Right lung (tissue), 5 donors: ENCODE measurements around the gene TNS1. TPM values are rescaled to one million over a fixed set of nuclear protein-coding genes. Genes with fewer than 3 reads are reported as not detected.
A peak's percentile ranks its signal among the peaks of the same experiment; 100 is the strongest.

ENCODE experiments used
- DNase-seq, 2 donors: peaks; one replicate each; pipeline ENCODE4 v3.0.0-alpha.2; 2013
- polyA plus RNA-seq, 5 donors: library from polyadenylated mRNA; unstranded; fragments of 120-200 nt; gene quantifications; one replicate each; pipeline versions ENCODE4 v1.2.1 to v1.2.3, GENCODE V29; 2013; ENCODE audit warnings: inconsistent platforms in 1 of 5, low replicate concordance in 1 of 5; ENCODE audit not compliant: insufficient read length in 5 of 5, insufficient read depth in 1 of 5

TNS1 gene
- polyA plus RNA-seq, 5 donors = 113 to 196 (median 125) TPM

DNA sequence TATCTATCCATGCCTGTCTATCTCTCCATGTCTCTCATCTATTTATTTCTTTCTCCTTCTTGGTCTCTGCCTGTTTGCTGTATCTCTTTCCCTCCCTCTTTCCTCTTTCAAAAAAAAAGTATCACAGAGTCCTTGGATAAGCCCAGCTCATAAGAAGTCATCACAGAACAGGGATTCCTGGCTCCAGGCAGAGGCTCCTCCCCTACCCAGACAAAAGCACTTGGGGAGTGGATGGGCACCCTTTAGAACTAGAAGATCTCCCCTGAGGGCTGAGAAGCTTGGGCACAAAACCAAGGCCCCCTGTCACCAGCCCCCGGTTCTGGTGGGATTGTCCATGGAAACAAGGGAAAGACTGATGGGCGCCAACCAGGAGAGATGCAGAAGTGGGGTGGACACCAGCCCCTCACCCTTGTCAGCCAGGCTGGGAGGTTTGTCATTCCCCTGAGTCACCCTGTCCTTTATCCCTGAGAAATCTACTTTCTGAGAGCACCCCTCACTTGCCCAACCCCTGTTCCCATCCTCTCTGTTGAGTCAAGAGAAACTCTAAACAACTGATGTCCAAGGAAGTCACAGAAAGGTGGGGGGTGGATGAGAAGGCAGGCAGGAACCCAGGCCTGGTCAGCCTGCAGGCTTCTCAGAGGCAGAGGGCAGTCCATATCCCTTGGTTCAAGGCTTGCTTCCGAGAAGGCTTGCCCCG, 127.1 kb downstream of the TNS1 start:
- no peak for DNase-seq

DNA sequence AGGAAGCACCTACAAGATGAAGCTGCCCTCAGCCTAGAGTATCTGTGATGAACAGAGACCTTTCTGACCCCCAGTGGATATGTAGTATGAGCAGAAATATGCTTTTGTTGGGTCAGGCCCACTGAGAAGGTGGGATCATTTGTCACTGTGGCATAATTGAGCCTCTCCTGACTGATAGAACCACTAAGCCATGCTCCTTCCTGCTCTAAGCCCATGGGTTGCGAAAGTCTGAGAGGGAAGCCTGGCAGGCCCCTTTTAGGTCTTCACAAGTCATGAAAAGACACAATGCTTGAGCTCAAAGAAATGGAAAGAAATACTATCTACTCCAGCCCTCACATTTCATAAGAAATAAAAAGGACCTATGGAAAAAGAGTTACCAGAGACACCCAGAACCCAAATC, 127.7 kb downstream of the TNS1 start:
- DNase-seq = no peak

DNA sequence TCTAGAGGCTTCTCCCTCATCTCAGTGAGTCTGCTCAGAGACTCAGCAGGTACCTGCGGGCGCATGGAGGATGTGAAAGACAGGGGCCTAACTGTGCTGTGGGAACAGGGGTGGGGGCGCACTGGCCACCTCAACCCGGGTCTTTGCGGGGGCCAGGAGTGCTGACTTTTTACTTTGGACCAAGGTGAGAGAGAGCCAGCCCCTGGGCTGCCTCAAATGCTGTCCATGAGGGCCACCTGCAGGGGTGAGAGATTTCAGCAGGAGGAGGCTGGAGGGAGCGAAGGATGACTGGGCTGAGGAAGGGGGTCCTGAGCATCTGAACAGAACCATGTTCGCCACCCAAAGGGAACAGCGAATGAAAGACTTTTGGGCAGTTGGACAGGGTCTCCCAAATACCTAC, 129.4 kb downstream of the TNS1 start:
- DNase-seq = no peak

DNA sequence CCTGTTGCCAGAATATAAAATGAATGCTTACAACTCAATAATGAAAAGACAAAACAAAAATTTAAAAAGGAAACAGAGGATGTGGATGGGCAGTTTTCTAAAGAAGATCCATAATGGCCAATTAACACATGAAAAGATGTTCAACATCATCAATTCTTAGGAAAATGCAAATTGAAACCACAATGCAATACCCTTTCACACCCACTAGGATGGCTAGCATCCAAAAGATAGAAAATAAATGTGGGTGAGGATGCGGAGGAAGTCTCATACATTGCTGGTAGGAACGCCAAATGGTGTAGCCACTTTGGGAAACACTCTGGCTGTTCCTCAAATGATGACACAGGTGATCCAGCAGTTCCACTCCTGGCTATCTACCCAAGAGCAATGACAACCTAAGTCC, 130.5 kb downstream of the TNS1 start:
- DNase-seq = no peak

DNA sequence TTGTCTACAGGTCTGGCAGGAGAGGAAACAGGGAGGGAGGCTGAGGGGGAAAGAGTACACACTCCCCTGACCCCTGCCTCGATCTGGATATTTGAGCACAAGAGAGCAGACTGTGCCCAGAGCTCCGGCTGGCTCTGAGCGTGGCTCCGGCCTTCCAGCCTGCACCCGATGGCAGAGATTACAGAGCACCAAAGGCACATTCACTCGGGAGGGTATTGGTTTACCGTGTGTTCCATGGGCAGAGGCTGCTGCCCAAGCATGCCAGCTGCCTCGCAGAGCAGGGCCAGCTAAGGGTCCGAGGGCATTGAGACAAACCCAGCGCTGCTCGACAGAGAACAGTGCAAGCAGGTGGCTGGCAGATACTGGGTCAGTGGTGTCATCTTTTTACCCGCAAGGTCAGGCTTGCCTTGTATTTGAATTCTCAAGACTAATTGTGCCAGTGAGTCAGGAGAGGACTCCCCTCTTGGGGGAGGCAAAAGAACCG, 132.2 kb downstream of the TNS1 start:
- DNase-seq = no peak

DNA sequence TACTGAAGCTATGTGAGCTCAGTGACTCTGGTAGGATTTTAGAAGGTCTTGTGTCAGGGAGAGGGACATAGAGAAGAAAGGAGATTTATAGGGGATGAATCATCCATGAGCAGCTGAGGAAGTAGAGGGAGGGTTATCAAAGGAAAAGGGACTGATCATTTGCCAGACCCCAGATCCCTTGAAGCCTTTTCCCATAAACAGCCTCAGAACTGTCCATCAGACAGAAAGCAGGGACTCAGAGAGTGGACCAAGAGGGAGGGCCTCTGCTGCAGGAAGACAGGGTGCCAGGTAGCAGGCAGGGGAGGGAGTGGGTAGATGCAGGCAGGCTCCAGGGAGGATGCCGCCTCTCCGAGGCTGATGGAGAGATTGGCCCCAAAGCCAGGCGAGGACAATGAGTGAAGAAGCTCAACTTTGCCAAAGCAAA, 133.9 kb downstream of the TNS1 start:
- DNase-seq = no peak

DNA sequence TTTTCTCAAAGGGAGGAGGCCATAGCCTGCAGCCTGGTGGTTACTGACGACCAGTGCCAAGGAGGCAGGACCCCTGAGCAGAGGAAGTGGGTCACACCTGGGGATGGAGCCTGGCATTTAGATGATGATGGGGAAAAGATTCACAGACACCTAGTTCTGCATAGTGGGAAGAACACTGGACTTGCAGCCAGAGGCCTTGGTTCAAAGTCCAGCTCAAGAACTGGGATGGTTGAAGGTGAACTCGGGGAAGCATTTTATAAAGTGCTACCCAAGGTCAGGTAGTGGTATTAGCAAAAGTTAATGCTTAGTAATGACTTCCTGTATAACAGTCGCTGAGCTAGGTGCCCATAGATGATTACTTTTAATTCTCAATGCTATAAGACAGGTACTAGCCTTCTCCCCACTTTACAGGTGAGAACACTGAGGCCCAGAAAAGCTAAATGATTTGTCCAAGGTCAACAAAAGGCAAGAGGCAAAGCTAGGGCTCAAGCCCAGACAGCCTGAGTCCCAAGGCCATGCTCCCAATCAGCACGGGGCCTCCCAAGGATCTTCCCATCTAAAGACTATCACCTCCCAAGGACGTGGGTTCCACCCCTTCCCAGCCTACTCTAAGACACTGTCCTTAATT, 134.4 kb downstream of the TNS1 start:
- DNase-seq = no peak

DNA sequence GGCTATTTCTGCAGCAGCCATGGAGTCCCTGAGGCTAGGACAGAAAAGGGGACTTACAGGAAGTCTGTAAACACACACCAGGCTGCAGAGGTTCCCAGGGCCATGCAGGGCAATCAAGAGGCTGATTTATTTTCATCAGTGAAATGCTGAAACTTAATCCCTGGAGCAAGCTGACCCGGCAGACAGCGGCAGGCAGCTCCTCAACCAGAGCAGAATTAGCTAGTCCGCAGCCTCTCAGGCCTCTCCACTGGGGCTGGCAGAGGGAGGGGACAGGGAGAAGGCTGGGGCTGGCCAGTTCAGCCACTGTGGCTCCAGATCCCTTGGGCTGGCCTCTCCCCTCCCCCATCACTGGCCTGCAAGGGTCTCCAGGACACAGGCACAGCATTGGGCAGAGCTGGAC, 136.3 kb downstream of the TNS1 start:
- DNase-seq = no peak

DNA sequence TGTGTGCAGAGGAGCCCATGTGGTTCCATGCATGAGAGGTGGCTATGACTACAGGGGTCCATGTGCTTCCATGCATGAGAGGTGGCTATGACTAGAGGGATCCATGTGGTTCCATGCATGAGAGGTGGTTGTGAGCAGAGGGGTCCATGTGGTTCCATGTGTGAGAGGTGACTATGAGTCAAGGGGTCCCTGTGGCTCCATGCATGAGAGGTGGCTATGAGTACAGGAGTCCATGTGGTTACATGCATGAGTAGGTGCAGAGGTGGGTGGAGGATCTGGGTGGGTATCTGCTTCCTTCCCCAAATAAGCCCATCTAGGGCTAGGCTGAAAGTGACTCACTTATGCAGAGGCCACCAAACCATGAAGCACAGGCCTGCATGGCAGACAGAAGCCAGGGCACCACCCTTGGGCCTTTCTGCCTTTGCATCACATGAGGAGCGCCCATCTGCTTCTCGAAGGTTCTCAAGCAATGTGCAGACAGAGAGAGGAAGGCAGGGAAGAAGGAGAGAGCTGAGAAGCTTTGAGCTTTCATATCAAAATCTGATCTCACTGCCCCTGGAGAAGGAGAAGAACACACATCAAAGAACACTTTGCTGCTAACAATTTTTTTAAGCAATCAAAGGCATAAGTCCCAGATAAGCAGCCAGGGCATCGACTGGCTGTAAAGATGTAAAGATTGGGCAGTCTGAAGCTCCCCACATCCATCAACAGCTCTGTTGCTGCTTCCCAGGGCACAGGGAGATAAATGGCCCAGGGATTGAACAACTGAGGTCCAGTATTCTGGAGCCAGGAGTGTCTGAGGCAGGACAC, 137.6 kb downstream of the TNS1 start:
- DNase-seq = no peak

DNA sequence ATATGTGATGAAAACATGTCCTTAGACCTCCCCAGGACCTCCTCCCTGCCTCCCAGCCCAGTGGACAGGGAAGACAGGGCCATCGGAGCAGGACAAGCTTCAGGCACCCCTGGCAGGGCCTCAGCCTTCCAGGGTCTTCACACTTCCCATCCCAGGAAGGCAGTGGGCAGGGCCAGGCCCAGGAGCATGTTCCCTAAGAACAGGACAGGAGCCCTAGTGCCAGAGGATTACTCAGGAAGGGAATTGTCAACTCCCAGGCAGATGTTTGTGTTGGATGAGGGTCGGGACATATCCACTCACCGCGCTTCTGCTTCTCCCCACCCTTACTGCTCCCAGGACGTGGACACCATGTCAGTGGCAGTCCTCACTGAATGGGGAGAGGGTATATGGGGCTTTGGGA, 138.9 kb downstream of the TNS1 start:
- no peak for DNase-seq

DNA sequence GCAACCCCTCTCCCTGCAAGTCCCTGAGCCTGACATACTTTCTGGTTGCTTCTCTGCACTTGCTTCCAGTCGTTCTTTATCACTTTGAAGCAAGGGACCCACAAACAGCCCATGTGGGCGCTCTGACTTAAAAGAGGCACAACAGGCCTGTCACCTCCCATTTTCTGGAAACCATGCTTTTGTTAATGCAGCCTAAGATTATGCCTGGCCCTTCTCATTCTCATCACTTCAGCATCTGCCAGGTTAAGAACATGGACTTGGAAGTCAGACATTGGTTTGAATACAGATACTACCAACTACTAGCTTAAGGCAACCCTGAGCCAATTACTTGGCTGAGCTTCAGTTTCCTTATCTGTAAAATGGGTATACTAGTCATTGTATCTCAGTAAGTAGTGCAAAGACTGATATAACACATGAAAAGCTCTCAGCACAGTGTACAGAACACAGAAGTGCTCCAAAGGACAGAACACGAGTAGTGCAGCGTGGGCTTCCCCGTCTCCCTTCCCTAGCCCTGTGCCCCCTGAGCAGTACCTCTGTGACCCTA, 141.4 kb downstream of the TNS1 start:
- no peak for DNase-seq

DNA sequence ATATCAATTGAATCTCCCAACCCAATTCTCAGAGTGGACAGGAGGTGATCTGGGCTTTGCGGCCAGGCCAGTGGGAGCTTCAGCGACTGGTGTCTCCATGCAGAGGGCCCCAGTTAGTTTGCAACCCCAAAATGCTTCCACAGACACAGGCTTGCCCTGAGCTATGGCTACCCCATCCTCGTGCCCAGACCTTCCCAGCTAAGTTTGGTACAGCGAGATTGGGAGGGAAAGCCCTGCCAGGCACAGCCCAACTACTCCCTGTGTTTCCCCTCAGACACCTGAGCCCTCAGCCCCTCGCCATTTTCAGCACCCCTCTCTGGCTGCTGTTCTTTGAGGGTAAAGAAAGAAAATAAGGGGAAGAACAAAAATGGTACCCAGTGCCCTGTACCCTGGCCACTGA, 142.9 kb downstream of the TNS1 start:
- no peak for DNase-seq

DNA sequence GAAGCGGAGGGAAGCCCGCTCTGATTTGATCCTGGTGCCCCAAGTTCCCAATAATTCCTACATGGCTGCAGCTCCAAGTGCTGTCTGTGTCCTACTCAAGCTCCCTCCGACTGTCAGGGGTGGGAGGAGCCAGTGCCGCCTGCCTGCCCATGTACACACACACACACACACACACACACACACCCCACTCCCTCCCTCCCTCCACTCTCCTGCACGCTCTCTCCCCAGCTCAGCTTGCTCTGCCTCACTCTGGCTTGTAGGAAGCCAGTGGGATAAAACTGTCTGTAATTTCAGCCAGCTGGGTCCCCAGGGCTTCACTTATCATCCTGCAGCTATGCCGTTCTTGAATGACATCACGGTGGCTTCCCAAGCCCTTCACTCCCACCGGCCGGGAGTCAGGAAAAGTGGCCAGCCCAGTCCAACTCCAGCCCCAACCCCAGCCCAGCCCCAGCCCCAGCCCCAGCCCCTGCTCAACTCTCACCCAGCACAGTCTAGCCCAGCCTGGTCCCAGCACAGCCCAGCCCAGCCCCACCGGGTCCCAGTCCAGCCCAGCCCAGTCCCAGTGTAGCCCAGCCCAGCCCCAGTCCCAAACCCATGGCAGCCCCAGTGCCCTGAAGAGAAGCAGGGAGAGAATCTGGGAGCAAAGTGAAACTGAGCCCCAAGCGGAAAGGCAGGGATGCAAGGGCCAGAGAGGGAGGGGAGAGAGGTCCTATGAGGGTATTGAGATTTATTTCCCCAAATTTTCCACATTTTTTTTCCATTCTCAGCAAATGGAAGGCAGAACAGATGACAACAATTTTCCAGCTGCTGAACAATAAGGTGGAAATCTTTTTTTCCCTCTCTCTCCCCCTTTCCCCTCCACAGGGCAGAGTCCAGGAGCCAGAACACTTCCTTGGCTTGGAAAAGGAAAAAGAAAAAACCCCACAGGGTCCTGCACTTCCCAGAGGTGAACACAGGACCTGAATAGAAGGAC, 144.0 kb downstream of the TNS1 start:
- DNase-seq = peak; percentile 86 to 89

DNA sequence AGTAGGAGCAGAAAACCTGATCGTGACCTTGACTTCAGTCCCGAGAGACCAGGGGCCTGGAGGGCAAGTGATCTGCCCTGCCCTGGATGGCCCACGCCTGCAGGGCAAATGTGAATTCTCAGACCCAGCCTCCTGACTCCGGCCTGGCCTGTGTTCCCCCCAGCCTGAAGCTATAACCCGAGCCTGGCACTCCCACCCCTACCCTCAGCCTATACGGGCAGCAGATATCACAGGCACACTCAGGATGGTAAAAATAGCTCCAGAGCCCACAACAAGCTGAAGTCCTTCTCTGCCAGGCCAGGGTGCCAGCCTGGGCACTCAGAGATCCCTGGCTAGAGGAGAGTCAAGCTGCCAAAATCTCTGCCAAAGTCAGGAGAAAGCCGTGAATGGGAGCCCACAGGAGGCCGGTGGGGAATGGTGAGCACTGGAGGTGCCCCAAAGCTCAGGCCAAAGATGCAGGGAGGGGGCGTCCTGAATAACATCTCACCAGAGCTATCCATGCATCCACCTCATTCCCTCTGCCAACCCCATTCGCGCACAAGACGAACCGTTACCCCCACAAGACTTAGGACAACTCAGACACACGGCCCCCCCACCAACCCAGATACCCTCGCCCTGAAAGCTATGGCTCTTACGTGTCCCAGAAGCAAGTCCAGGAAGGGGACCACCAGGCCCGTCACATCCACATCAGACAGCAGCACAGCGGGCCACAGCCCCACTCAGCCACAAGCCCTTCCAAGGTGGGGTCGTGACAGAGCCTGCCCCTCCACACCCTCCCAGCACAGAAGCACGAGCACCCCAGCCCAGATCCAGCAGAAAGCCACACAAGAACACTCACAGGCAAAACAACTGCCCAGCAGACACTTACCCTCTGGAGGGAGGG, 144.9 kb downstream of the TNS1 start:
- no peak for DNase-seq

DNA sequence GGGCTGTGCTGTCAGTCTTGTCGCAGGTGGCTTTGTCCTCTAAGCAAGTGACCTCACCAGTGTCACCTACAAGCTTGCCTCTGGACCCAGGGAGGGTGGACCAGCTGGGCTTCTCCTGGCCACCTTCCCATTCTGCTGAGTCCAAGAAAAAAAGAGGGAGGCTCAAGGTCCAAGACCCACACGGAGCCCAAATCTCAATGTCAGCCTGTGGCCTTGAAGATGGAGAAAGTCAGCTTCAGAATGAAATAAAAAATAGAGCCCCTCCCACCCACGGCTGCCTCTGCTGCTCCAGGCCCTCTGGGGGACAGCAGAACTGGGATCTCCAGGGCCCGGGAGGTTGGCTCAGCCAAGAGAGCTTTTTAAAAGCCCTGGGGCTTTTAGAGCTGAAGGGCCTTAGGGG, 145.9 kb downstream of the TNS1 start:
- DNase-seq = no peak

DNA sequence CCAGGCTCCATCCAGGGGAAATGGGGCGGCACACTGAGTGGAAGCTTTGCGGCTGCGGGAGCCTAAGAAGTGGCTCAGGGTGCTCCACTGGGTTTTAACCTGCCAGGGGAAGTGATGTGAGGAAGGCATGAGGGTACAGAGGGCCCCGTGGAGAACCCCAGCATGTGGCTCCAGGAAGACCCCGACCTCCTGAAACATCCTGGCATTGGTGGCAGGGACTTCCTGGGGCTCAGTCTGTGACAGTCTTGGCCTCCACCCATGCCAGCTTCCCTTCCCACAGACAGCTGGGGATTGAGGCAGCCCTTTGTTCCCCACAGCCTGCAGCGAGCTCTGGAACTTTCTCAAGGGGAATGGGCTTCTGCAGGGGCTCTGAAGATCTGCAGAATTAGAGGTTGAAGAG, 146.6 kb downstream of the TNS1 start:
- DNase-seq = no peak

DNA sequence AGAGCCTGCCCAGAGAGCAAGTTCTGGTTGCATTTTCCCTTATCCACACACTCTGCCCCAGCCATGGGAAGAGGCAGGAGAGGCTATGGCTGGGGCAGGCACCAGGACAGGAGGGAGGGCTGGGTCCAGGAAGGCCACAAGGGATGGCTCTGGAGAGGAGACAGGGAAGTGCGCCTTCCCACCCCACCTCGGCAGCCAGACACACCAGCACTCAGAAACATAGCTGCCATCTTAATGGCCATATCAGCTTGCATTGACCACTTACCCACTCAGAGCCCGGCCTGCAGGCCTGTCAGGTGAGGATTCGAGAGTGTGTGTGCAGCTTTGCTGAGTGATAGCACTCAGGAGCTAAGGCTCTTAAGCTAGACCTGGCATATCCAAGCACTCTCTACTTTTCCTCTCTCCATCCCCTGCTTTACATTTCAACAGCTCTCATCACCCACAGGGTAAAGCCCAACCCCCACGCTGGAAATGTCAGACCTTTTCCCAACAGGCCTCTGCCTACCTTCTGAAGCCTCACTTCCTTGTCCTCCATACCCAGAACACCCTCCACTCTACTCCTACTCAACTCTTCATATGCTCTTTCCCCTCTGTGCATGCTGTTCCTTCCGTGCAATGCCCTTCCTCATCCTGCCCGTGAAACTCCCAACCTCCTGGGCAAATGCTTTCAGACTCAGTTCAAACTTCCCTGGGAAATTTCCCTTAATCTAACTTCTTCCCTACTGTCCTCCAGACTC, 147.9 kb downstream of the TNS1 start:
- DNase-seq = no peak

DNA sequence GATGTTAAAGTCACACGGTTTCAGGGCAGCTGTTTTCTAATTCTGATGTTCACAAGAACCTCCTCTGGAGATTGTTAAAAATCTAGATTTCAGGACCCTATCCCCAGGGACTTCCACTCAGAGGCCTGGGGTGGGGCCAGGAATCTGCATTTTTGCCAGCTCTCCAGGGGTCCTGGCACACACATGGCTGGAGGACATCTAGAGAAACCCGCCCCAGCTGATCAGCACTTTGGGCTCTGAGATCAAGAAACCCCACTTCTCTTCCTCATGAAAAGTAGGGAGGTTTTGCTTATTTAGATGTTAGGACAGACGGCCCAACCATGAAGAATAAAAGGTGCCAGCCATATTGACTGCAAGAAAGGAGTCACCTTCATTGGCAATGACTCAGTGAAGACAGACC, 148.8 kb downstream of the TNS1 start:
- no peak for DNase-seq

DNA sequence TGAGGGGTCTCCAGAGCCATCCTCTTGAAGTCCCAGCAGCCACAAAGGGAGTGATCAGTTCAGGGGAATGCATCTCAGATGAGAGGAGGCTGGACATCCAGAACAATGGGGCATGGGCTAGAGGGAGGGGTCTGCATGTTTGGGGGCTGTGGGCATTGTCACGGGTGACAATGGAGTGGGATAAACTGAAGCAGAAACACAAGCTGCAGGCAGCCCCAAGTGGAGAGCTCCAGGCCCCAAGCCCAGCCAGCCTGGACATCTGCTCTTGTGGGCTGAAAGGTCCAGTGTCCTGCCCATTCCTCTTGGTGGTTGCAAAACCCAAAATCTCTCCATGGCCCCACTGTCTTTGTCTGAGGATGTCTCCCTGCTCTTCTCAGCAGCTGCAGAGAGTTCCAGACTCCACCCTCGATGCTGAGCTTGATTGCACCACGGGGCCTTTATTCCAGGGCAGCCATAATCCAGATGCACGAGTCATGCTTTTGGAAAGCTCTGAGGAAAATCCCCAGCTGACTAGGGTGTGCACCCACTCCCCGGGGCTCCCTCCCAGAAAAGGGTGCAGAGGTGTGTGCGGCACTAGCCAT, 149.4 kb downstream of the TNS1 start:
- DNase-seq = no peak
